DMS114 treated with DMSO at 0.1 percent for 48 hours (cell line): ENCODE data around the gene REXO1.
A peak's percentile ranks its signal among the peaks of the same experiment; 100 is the strongest.

Experiments
- DNase-seq: peaks from one replicate; lab custom pipeline; 2025; ENCODE audit not compliant: unreplicated experiment; lab: John Stamatoyannopoulos, UW

Gene REXO1

DNA sequence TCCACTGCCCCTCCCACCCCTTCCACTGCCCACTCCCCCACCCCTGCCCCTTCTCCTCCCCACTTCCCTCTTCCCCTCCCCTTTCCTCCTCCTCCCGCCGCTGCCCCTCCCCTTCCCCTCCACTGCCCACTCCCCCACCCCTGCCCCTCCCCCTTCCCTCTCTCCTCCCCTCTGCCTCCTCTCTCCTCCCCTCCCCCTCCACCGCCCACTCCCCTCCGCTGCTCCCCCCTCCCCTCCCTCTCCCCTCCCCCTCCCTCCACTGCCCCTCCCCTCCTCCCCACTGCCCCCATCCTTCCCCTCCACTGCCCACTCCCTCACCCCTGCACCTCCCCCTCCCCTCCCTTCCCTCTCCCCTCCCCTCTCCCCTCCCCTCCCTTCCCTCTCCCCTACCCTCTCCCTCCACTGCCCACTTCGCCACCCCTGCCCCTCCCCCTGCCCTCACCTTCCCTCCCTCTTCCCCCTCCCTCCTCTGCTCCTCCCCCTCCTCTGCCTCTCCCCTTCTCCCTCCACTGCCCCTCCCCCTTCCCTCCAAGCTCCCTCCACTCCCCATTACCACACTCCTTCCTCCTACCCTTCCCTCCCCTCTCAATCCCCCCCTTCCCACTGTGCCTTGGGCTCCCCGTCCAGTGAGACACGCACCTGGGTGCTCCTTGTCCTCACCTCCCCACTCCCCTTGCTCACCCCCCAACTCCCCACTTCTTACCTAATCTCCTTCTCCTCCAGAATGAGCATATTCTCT lies 58.1 kb downstream of the REXO1 start:
- no peak for DNase-seq

DNA sequence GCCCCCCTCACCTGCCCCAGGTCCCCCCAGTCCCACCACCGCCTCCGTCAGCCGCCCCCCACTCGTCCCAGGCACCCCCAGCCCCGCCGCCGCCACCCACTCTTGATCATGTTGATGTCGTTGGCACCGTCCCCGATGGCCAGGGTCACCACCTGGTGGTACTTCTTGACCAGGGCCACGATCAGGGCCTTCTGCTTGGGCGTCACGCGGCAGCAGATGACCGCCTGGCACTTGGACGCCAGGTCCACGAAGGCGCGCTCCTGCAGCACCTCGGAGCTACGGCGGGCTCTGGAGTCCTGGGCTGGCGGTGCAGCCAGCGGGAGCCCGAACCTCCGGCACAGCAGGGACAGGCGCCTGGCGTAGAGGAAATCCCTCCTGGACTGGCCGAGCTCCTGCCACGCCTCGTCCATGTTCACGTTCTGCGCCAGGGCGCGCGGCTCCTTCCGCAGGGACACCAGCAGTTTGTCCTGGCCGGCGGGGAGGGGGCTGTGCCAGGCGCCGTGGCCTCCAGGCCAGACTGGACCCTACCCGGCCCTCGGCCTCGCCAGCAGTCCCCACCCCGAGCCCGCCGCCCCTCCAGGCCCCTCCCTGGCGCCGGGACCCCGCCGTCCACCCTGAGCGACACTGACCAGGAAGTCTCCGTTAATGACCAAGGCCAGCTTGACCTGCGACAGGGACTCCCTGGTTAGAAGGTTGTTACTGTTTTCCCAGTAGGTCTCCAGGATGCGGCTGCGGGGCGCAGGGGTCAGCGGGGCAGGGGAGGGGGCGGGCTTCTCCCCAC lies 58.8 kb downstream of the REXO1 start:
- no peak for DNase-seq

DNA sequence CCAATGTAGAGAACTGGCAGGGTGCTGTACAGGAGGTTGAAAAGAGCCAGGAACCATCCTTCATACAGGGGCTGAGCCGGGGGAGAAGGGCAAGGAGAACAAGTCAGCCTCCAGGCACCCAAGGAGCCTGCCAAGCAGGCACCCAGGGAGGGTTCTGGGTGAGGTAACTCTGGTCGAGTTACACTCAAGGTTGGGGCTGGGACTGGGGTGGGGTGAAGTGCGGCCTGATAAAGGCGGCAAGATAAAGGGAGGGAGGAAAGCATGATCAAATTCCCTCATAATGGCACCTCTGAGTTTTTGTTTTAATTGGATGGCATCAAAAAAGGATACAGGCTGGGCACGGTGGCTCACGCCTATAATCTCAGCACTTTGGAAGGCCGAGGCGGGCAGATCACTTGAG lies 61.2 kb downstream of the REXO1 start:
- DNase-seq = no peak

- no peak for DNase-seq
Measured at GRCh38 chr19:1786668-1787067, 61.6 kb downstream of the REXO1 start.

DNA sequence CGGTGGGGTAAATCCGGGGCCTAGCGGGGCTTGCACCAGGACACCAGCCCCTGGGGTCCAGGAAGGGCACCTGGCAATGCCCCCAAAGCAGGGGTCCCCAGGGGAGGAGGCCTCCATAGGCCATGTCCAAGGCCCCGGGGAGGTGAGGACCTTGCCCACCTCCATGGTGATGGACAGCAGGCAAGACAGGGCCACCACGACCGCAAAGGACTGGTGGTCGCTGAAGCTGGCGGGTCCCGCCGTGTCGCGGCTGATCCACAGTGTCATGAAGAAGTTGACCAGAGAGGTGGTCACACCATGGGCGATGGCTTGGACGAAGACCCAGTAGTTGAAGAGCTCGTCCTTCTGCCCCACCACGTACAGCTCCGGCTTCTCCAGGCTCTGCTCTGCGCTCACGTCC lies 63.0 kb downstream of the REXO1 start:
- no peak for DNase-seq

DNA sequence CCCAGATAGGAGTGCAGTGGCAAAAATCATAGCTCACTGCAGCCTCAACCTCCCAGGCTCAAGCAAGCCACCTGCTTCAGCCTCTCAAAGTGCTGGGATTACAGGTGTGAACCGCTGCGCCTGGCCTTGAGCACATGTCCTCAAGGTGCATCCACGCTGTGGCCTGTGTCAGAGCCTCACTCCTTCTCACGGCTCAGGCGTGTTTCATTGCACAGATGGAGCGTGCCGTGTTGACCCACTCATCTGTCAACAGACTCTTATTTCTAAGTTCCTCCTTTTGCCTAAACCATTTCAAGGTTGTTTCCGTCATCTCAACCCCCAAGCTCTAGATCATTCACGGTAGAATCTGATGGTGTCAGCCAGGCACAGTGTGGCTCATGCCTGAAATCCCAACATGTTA lies 64.4 kb downstream of the REXO1 start:
- DNase-seq = no peak

- no peak for DNase-seq
Measured at GRCh38 chr19:1783354-1783753, 64.9 kb downstream of the REXO1 start.

DNA sequence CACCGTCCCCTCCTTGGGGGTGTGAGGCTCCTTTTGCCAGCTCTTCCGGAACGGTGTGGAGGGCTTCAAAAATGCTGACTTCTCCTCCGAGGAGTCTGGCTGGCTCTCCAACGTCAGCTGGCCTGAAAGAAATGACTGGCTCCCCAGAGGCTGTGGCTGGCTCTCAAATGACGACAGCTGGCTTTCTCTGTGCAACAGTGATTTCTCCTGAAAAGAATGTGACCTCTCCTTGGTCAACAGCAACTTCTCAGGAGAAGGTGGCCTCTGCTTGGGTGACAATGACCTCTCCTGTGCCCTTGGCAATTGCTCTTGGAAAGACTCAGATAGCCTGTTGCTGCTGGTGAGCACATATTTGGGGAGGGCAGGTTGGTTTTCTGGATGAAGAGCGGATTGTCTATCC lies 65.8 kb downstream of the REXO1 start:
- no peak for DNase-seq

DNA sequence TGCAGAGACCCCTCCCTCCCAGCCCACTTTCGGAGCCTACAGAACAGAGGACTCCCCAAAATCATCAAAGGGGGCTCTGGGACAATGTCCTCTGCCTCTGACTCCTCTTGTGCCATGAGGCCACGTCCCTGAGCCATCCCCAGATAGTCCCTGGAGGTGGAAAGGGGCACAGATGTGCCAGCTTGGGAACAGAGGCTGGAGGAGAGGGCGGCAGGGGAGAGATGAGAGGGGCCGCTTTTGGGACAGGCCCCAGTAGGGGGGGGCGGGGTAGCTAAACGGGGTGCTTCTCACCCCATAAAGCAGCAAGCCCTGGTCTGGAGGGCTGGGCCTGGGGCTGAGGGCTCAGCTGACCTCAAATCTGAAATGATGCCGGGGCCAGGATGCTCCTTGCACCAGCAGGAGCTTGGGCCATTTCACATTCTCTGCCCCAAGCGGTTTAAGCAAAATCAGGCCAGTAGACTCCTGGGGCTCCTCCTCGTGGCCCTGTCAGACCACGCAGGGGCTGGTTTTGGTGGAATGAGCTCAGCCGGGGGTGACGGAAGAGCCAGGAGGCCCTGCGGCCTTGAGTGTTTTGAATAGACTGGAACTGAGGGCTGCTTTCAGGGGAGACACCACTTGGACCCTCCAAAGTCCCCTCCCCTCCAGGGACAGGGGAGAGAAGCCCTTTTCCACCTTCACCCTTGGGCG lies 67.9 kb downstream of the REXO1 start:
- DNase-seq = peak; percentile 12

DNA sequence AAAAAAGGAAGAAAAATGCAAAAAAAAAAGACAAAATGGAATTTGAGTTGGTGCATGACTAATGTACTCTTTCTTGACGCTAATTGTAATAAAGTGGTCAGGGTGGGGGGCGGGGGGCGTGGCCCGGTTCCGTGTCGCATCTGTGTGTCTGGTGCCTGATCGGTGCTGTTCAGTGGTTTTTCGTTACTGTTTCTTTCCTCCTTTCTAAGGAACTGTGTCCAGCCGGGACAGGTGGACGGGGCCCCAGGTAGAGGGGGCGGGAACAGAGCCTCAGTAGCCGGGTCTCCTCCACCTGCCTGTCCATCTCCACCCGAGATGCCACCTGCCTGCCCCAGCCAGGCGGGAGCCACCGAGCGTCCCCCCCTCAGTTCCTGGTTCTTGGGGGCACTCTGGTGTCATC lies 68.7 kb downstream of the REXO1 start:
- no peak for DNase-seq

DNA sequence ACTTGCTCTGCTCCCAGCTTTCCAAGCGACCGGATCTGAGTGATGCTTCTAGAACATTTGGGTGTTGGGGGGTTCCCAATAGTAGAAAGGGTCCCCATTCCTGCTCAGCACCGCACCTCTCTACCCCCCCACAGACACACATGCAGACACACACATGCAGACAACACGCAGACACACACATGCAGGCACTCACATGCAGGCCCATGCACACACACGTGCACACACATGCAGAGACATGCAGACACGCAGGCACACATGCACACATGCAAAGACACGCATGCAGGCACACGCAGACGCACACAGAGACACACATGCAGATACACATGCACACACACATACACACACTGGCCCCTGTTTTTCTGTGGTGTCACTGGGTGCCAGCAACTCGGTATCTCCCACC lies 71.1 kb downstream of the REXO1 start:
- DNase-seq = no peak

- DNase-seq = no peak
Measured at GRCh38 chr19:1776606-1777147, 71.6 kb downstream of the REXO1 start.

- no peak for DNase-seq
Measured at GRCh38 chr19:1775951-1776605, 72.2 kb downstream of the REXO1 start.

- peak; percentile 19 for DNase-seq
Measured at GRCh38 chr19:1774989-1775772, 73.1 kb downstream of the REXO1 start.

GRCh38 chr19:1773184-1773583 lies 75.1 kb downstream of the REXO1 start:
- DNase-seq = no peak

- no peak for DNase-seq
Measured at GRCh38 chr19:1770866-1771576, 77.3 kb downstream of the REXO1 start.

GRCh38 chr19:1769645-1769985 lies 78.7 kb downstream of the REXO1 start:
- DNase-seq = no peak

DNA sequence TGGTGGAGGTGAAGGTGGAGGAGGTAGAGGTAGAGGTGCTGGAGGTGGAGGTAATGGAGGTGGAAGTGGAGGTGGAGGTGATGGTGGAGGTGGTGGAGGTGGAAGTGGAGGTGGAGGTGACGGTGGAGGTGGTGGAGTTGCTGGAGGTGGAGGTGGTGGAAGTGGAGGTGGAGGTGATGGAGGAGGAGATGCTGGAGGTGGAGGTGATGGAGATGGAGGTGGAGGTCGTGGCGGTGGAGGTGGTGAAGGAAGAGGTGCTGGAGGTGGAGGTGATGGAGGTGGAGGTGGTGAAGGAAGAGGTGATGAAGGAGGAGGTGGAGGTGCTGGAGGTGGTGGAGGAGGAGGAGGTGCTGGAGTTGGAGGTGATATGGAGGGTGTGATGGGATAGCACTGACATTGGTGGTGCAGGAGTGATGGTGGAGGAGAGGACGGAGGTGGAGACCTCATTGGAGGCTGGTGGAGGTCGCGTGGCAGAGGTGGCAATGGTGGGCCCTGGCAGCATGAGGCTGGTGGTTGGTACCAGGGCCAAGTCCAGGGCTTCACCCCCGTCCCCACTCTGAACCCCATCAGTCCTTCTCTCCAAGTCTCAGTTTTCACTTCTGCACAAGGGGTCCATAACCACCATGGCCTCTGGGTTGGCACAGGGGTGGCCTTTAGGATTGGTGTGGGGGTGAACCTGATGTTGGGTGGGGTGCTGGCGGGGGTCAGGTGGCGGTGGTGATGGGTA lies 79.2 kb downstream of the REXO1 start:
- no peak for DNase-seq

GRCh38 chr19:1768248-1768647 lies 80.0 kb downstream of the REXO1 start:
- DNase-seq = no peak
